Muscle of back (tissue), 13 donors: ENCODE results near the gene APMAP. TPM values are rescaled to one million over a fixed set of nuclear protein-coding genes. Genes with fewer than 3 reads are reported as not detected.

Source experiments
- DNase-seq, 3 donors: peaks; one replicate each; pipeline versions ENCODE4 v3.0.0 to v3.0.0-alpha.2; 2013
- long read RNA-seq, 9 donors: transcript quantifications; one replicate each; lab custom pipeline, GENCODE V29; 2026
- polyA plus RNA-seq, 10 donors: library from polyadenylated mRNA; unstranded; fragments of 120-200 nt; gene quantifications; one replicate each; pipeline ENCODE4 v1.2.1, GENCODE V29; 2013; ENCODE audit not compliant: insufficient read length in 10 of 10

Gene APMAP, protein sequence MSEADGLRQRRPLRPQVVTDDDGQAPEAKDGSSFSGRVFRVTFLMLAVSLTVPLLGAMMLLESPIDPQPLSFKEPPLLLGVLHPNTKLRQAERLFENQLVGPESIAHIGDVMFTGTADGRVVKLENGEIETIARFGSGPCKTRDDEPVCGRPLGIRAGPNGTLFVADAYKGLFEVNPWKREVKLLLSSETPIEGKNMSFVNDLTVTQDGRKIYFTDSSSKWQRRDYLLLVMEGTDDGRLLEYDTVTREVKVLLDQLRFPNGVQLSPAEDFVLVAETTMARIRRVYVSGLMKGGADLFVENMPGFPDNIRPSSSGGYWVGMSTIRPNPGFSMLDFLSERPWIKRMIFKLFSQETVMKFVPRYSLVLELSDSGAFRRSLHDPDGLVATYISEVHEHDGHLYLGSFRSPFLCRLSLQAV
- 10 to 100 TPM; 45.0 to 66.0 (median 52.9) TPM for polyA plus RNA-seq
- long read RNA-seq, donor 1, partial matches to known transcripts, result 0 of 4 reads
- long read RNA-seq, donor 1, other reads (novel, unspliced or antisense), result 0 of 4 reads
- long read RNA-seq, donor 2, transcript APMAP-201 (9 exons, 2,430 nt), result major isoform, 9 of 9 reads
- long read RNA-seq, donor 2, partial matches to known transcripts, result 0 of 9 reads
- long read RNA-seq, donor 2, other reads (novel, unspliced or antisense), result 0 of 9 reads
- long read RNA-seq, donor 3, result 0 reads
- long read RNA-seq, donor 4, transcript APMAP-201 (9 exons, 2,430 nt), result major isoform, 12 of 12 reads
- long read RNA-seq, donor 4, partial matches to known transcripts, result 0 of 12 reads
- long read RNA-seq, donor 4, other reads (novel, unspliced or antisense), result 0 of 12 reads
- long read RNA-seq, donor 5, transcript APMAP-201 (9 exons, 2,430 nt), result major isoform, 13 of 13 reads
- long read RNA-seq, donor 5, partial matches to known transcripts, result 0 of 13 reads
- long read RNA-seq, donor 5, other reads (novel, unspliced or antisense), result 0 of 13 reads
- long read RNA-seq, donor 6, transcript APMAP-201 (9 exons, 2,430 nt), result major isoform, 24 of 24 reads
- long read RNA-seq, donor 6, partial matches to known transcripts, result 0 of 24 reads
- long read RNA-seq, donor 6, other reads (novel, unspliced or antisense), result 0 of 24 reads
- long read RNA-seq, donor 7, transcript APMAP-201 (9 exons, 2,430 nt), result major isoform, 17 of 17 reads
- long read RNA-seq, donor 7, partial matches to known transcripts, result 0 of 17 reads
- long read RNA-seq, donor 7, other reads (novel, unspliced or antisense), result 0 of 17 reads
- long read RNA-seq, donor 8, transcript APMAP-201 (9 exons, 2,430 nt), result major isoform, 8 of 8 reads
- long read RNA-seq, donor 8, partial matches to known transcripts, result 0 of 8 reads
- long read RNA-seq, donor 8, other reads (novel, unspliced or antisense), result 0 of 8 reads
- long read RNA-seq, donor 9, partial matches to known transcripts, result 0 of 1 reads
- long read RNA-seq, donor 9, other reads (novel, unspliced or antisense), result 0 of 1 reads

GRCh38 chr20:24992487-24993205 is at the start of gene APMAP:
APMAP (minus strand) TSS chr20:24992751; CDS start chr20:24992688, 63 bp downstream.
- DNase-seq, result peak; percentile 94 to 98 (median 97)

DNA sequence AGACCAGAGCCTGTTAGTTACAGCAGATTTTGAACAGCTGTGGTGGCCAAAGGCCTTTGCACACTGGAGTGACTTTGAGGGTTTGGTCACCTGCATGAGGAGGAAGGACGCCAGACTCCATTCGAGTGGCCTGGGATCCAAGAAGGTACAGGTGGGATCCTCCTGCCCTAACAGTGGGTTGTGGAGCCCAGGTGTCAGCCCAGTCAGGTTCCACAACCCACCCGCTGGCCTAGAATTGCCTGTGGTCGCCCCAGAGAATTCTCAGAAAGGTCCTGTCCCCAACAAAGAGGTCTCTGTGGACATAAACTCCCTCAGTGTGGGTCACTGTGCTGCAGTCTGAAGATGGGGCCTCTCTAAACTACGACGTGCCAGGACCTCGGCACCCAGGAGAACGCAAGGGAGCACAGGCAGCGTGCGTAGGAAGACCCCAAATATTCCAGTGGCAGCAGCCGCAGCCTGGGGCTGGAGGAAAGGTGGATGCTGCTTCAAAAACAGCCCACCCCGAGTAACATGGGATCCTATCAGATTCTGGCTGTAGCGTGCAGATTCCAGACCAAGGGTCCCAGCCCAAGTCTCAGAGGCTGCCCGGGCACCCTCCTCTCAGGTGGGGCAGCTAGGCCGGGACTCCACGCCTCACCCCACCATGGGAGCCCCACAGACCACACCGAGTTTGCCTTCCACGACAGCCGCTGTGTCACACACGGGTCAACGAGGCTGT is 49.4 kb upstream of the APMAP start:
- no peak for DNase-seq

DNA sequence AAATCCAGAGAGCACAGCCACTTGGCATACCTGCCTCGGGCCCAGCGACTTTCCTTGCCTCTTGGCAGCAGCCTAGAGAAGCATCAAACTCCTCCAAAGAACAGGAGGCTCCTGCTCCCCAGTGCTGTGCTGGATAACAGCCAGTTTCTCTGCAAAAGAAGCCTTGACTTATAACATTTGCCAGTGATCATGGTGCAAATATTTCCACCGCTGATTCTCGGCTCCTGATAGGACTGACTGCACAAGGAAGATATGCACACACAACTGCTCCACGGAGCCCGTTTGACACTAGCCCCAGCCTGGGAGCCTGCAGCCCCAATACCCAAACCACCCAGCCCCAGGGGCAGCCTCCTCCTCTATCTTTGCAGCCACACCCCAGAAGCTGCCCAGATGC is 47.9 kb upstream of the APMAP start:
- DNase-seq, result peak in 2 of 3 donors; percentile 80 to 87

- peak; percentile 73 to 92 (median 87) for DNase-seq
Measured at GRCh38 chr20:25039697-25040437, 47.3 kb upstream of the APMAP start.

DNA sequence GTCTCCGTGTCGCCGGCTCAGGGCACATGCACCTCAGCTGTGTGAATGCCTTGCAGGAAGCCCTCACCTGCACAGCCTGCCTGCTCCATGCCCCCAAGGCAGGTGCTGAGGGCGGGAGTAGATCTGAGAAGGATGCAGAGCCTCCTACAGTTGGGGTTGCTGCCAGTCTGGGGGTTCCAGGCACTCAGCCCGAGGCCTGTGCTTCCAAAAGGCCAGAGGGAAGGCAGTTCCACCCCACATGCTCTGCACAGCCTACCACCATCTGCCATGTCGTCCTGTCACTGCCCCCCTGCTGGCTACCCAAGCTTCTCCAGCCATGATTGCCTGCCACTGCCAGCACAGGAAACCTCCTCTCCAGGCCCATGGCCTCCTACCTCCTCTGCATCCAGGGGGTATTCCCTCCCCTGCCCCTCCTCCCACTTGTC is 46.1 kb upstream of the APMAP start:
- DNase-seq, result no peak

DNA sequence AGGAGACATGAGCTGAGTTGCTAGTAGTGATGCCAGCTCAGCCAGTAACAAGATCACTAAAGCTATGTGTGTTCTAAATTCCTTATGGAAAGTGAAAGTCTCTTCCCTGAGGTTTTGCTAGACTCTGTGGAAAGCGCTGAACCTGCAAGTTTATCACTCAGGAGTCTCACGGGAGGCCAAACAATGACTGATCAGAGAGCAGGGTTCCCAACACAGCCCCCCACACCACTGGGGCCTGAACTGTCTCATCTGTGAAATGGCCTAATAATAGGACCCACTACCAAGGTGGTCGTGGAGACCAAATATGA is 45.5 kb upstream of the APMAP start:
- no peak for DNase-seq

DNA sequence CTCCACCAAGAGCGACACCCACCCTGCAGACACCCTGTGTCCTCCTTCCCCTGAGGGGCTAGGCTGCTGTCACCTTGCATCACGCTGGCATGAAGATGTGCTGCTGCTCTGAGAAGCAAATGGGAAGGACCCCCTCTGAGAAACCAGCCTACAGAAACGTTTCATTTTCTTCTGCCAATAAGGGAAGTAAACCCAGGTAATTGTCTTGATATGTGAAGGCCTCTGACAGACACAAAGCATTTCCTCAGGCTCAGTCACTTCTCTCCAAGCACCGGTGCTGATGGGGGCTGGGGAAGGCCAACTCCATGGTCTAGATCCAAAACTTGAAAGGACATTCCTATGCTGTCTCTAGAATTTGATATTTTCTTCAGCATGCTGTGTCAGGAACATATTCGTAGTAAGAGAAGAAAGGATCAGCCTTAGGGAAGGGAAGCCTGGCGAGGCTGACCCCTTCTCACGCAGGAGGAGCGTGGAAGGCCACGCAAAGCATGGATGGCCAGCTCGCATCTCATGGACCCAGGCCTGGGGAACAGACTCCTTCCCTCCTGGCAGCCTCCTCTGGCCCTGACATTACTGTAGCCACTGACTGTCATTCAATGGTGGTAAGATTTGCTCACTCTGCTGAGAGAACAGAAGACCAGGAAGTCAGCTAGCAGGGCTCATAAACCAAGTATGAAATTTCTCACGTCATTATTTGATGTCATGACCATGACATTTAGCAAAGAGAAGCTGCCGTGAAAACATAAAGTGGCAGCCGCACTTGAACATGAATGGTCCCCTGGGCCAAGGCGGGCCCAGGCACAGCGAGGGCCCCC is 44.9 kb upstream of the APMAP start:
- no peak for DNase-seq

DNA sequence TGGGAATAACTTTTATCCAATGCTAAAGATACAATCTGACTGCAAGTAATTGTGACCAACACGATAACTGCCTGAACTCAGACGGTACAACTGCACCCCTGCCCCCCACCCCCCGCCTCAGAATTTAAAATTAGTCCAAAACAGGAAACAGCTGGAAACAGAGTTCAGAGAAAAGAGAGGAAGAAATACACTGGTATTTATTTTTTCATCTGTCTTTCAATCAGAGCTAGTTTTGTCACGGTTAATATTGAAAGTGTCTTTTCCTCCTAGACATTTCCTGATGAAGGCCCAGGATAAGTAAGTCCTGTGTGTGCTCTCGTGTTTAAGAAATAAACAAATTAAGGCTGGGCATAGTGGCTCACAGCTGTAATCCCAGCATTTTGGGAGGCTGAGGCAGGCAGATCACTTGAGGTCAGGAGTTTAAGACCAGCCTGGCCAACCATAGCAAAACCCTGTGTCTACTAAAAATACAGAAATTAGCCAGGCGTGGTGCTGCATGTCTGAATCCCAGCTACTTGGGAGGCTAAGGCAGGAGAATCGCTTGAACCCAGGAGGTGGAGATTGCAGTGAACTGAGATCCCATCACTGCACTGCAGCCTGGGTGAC is 43.9 kb upstream of the APMAP start:
- DNase-seq, result no peak

GRCh38 chr20:25035921-25036320 is 43.4 kb upstream of the APMAP start:
- DNase-seq, result no peak

GRCh38 chr20:25033924-25034300 is 41.4 kb upstream of the APMAP start:
- DNase-seq, result peak in 1 of 3 donors; percentile 35

DNA sequence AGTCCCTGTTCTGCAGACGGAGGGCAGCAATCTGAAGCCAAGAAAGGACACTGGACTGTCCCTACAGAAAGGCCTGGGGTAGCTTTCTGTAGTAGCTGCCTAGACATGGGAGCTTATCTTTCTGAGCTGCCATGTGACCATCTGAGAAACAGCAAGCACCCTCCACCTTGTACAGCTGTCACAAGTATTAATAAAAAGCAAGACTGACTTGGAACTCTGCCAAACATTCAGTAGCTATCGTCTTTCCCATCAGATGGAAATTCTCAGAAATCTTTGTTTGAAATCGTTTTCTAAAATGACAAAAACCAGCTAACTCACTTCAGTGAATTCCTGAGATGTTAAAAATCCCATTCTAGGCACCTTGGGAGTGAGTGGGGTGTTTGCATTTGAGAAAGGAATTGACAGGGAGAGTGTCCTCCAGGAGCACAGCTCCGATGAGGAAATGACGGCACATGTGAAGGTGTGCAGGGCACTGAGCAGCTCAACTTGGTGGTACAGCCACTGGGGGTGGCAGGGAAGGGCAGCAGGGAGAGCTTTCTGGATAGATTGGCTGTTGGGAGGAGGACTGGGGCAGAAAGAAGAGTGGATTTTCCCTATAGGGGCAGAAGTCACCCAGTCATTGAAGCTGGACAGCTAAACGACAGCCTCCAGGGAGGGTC is 40.8 kb upstream of the APMAP start:
- peak in 1 of 3 donors; percentile 25 for DNase-seq

DNA sequence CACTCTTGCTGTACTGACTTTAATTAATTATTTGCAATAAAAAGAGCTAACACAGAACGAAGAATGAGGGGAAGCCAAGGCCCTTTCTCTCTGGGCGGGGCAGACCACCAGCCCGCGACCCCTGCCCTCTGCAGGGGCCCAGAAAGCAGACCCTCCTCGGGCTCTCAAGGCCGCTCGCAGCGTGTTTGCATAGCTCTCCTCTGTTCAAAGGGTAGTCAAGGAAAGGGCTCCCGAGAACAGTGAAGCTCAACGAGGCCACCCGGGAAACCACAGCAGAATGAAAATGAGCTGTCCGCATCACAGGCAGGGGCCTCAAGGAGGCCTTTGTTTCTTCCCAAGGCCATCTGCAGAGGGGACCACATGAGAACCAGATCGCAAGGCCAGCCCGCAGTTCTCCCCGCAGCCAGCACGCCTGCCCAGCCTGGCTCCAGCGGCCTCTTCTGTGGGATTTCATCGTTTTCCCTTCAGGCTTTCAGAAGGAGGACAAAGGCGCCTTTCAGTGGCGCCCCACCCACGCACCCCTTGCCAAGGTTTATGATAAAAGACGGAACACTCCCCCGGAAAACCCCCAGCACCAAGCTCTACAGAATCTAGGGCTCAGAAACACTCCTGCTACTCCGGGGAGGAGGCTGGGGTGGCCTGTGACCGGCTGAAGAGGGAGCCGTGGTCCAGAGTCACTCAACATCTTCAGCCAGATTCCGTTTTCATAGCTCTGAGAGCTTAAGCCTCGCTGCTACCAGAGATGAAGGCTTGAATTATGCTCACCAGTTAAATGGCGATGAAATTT is 40.1 kb upstream of the APMAP start:
- DNase-seq, result peak in 2 of 3 donors; percentile 47 to 74

- no peak for DNase-seq
Measured at GRCh38 chr20:25032065-25032477, 39.5 kb upstream of the APMAP start.

DNA sequence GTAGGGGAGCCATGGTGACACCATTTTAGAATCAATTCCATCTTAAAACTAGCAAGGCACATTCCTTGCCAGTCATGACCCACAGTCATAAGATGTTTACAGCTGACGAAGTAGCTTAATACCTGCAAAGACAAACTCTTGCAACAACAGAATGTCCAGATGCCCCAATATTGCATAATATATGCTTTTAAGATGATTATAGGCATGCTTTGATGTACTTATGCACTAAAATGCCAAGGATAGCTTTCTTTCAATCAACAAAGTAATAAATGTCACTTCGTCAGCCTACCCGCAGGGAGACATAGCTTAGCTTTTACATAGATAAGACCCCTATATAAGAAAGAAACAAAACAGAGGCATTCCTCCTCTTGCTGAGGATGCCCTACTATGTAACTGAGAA is 38.7 kb upstream of the APMAP start:
- DNase-seq, result no peak

DNA sequence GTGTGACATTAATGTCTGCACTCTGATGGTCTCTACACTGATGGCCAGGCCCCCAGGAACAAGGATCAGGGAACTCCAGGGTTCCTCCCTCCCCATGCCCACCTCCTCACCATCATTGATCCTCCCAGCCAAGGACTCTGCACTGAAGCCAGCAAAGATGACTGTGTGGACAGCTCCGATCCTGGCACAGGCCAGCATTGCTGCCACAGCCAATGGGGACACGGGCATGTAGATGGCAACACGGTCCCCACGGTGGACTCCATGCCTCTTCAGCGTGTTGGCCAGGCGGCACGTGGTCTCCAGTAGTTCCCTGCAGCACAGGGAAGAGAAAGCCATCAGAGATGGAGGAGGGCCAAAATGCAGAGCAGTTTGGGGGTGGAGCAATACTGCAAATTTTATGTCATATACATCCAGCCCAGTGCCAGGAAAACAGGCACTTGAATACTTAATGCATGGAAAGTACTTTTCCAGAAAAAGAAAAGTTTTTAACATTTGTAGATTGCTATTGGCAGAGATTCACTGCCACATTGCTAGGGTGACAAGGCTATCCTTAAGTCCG is 38.2 kb upstream of the APMAP start:
- no peak for DNase-seq

DNA sequence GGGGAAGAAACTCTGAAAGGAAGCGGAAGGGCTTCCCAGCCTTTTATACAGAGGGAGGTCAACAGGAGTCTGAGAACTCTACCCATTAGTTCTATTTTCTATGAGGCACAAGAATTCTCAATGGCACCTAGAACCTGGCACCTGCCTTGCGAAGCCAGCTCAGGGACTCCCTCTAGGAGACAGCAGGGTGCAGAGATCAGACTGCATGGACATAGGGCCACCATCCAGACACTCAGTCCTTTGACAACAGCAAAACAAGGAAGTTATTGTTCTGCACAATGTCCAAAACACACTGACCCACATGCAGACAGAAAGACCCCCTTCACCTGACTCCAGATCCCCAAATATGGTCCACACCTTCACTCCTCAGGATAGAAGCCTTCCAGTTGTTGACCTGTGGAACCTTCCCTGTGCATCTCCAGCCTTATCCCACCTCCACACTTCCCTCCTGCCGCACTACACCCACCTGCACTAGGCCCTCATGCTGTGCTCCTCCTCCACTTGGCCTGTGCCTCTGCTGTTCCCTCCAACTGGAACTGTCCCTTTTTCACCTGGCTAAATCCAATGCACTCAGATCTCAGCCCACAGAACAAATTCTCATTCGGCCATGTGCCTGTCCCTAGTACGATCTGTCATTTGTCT is 37.6 kb upstream of the APMAP start:
- DNase-seq, result no peak
